IMR-90 (cell line): Measurements from ENCODE around the gene RADIL. TPM values are rescaled to one million over a fixed set of nuclear protein-coding genes. Genes with fewer than 3 reads are reported as not detected.

ENCODE experiments used
- ATAC-seq: fragments of 200-7000 bp; cut with Tn5 transposase; 2 replicates; pipeline ENCODE4 v1.9.1; 2020; ENCODE audit warnings: low read depth, mild to moderate bottlenecking, moderate library complexity
- BruUV-seq: library from RNA; stranded (reverse); fragments of 400-500 nt; replicated peaks from 2 replicates; lab custom pipeline; 2021; lab: Mats Ljungman, UMichigan
- CTCF ChIA-PET: fragments of 300-600 bp; formaldehyde crosslinking; extraction: SDS; loops from one replicate; lab custom pipeline; 2021; ENCODE audit warnings: antibody characterized with exemption; lab: Yijun Ruan, JAX
- POLR2A ChIA-PET: fragments of 300-600 bp; sonication (Branson Sonifier 250); formaldehyde crosslinking; loops from one replicate; lab custom pipeline; 2022; ENCODE audit warnings: antibody characterized with exemption; ENCODE audit not compliant: unreplicated experiment; lab: Charles Lee
- DNase-seq: peaks from one replicate; pipeline ENCODE4 v3.0.0; 2013
- H2AFZ ChIP-seq: replicated peaks from 2 replicates; pipeline ENCODE3; 2013; ENCODE audit warnings: low read length, mild to moderate bottlenecking; ENCODE audit not compliant: poor library complexity
- H2AK5ac ChIP-seq: 2 replicates; pipeline ENCODE4 v1.6.1; 2013; ENCODE audit warnings: low read depth, low read length, inconsistent platforms
- H2AK9ac ChIP-seq: replicated peaks from 2 replicates; pipeline ENCODE3; 2013; ENCODE audit warnings: mild to moderate bottlenecking, low read depth, low read length, moderate library complexity; ENCODE audit not compliant: poor library complexity
- H2BK120ac ChIP-seq: 2 replicates; pipeline ENCODE4 v1.6.1; 2013; ENCODE audit warnings: low read depth, low read length, inconsistent platforms
- H2BK15ac ChIP-seq: 3 replicates; pipeline ENCODE4 v1.6.1; 2013; ENCODE audit warnings: low read depth, low read length, inconsistent platforms
- H2BK20ac ChIP-seq: 2 replicates; pipeline ENCODE4 v1.6.1; 2013; ENCODE audit warnings: low read depth, mild to moderate bottlenecking, inconsistent platforms, low read length, moderate library complexity
- H2BK5ac ChIP-seq: 2 replicates; pipeline ENCODE4 v1.6.1; 2013; ENCODE audit warnings: mild to moderate bottlenecking, low read depth, low read length, inconsistent platforms; ENCODE audit not compliant: poor library complexity, severe bottlenecking
- H3K14ac ChIP-seq: replicated peaks from 2 replicates; pipeline ENCODE4 v1.6.1; 2013; ENCODE audit warnings: low read depth, low read length, inconsistent platforms
- H3K18ac ChIP-seq: 2 replicates; pipeline ENCODE4 v1.6.1; 2013; ENCODE audit warnings: low read depth, low read length, control low read depth
- H3K23ac ChIP-seq: 2 replicates; pipeline ENCODE4 v1.6.1; 2013; ENCODE audit warnings: low read depth, low read length, inconsistent platforms
- H3K27ac ChIP-seq: 2 replicates; pipeline ENCODE4 v1.5.1; 2013; ENCODE audit warnings: mild to moderate bottlenecking, control low read depth, low read length; ENCODE audit not compliant: insufficient read depth
- H3K27me3 ChIP-seq: 2 replicates; pipeline ENCODE4 v1.6.1; 2013; ENCODE audit warnings: low read length; ENCODE audit not compliant: control insufficient read depth, insufficient read depth
- H3K36me3 ChIP-seq: 2 replicates; pipeline ENCODE4 v1.6.1; 2013; ENCODE audit warnings: low read length, mixed read lengths; ENCODE audit not compliant: control insufficient read depth, insufficient read depth
- H3K4ac ChIP-seq: 2 replicates; pipeline ENCODE4 v1.6.1; 2013; ENCODE audit warnings: low read depth, low read length, inconsistent platforms
- H3K4me1 ChIP-seq: 2 replicates; pipeline ENCODE4 v1.6.1; 2013; ENCODE audit warnings: low read length, mixed read lengths; ENCODE audit not compliant: control insufficient read depth, insufficient read depth
- H3K4me2 ChIP-seq: 2 replicates; pipeline ENCODE4 v1.6.1; 2013; ENCODE audit warnings: low read depth, mild to moderate bottlenecking, control low read depth, low read length, moderate library complexity
- H3K4me3 ChIP-seq: 2 replicates; pipeline ENCODE4 v1.5.1; 2013; ENCODE audit warnings: low read depth, mild to moderate bottlenecking, control low read depth, low read length, moderate library complexity; ENCODE audit not compliant: insufficient read depth
- H3K56ac ChIP-seq: 2 replicates; pipeline ENCODE4 v1.6.1; 2013; ENCODE audit warnings: low read length, inconsistent platforms; ENCODE audit not compliant: insufficient read depth; ENCODE audit errors: extremely low read depth
- H3K79me1 ChIP-seq, 2 experiments: 2 replicates each; pipeline ENCODE4 v1.6.1; 2013; ENCODE audit warnings: low read length in 2 of 2, inconsistent platforms in 1 of 2, low read depth in 1 of 2
- H3K9ac ChIP-seq: 2 replicates; pipeline ENCODE4 v1.6.1; 2013; ENCODE audit warnings: low read depth, low read length, control low read depth
- H3K9me1 ChIP-seq: 2 replicates; pipeline ENCODE4 v1.6.1; 2013; ENCODE audit warnings: low read length, inconsistent platforms; ENCODE audit not compliant: insufficient read depth
- H3K9me3 ChIP-seq: 2 replicates; pipeline ENCODE4 v1.6.1; 2013; ENCODE audit warnings: low read length; ENCODE audit not compliant: control insufficient read depth, insufficient read depth
- H4K20me1 ChIP-seq: 2 replicates; pipeline ENCODE4 v1.6.1; 2013; ENCODE audit warnings: low read length, inconsistent platforms; ENCODE audit not compliant: insufficient read depth
- H4K5ac ChIP-seq: 2 replicates; pipeline ENCODE4 v1.6.1; 2013; ENCODE audit warnings: mild to moderate bottlenecking, low read depth, low read length, control low read depth
- H4K8ac ChIP-seq, 2 experiments: 2 replicates each; pipeline ENCODE4 v1.6.1; 2013; ENCODE audit warnings: low read depth in 2 of 2, low read length in 2 of 2, control low read depth in 1 of 2, inconsistent platforms in 1 of 2
- H4K91ac ChIP-seq: 2 replicates; pipeline ENCODE4 v1.6.1; 2013; ENCODE audit warnings: low read depth, low read length, inconsistent platforms; ENCODE audit not compliant: insufficient read depth
- BHLHE40 ChIP-seq: fragments of 150-350 bp; IDR thresholded peaks from 2 replicates; pipeline ENCODE4 v1.6.1; 2016; ENCODE audit warnings: mild to moderate bottlenecking, low read depth, low read length
- CHD1 ChIP-seq: IDR thresholded peaks from 2 replicates; pipeline ENCODE4 v1.6.1; 2012; ENCODE audit warnings: low read depth, low read length, improper control_type of control experiment
- FOS ChIP-seq: fragments of 150-350 bp; IDR thresholded peaks from 2 replicates; pipeline ENCODE4 v1.6.1; 2016; ENCODE audit warnings: low read depth, low read length
- MAZ ChIP-seq: IDR thresholded peaks from 2 replicates; pipeline ENCODE4 v1.6.1; 2012; ENCODE audit warnings: low read depth, mild to moderate bottlenecking, low read length, improper control_type of control experiment, moderate library complexity, borderline replicate concordance
- MXI1 ChIP-seq: IDR thresholded peaks from 2 replicates; pipeline ENCODE4 v1.6.1; 2012; ENCODE audit warnings: low read depth, mild to moderate bottlenecking, low read length, moderate library complexity, borderline replicate concordance
- NFE2L2 ChIP-seq: fragments of 150-350 bp; IDR thresholded peaks from 2 replicates; pipeline ENCODE4 v1.6.1; 2016; ENCODE audit warnings: low read depth, mild to moderate bottlenecking, low read length
- POLR2A ChIP-seq: IDR thresholded peaks from 2 replicates; pipeline ENCODE4 v1.6.1; 2012; ENCODE audit warnings: mild to moderate bottlenecking, low read depth, low read length
- RCOR1 ChIP-seq: IDR thresholded peaks from 2 replicates; pipeline ENCODE4 v1.6.1; 2012; ENCODE audit warnings: mild to moderate bottlenecking, low read length, improper control_type of control experiment; ENCODE audit not compliant: insufficient replicate concordance
- RFX5 ChIP-seq: IDR thresholded peaks from 2 replicates; pipeline ENCODE4 v1.8.0; 2012; ENCODE audit warnings: low read depth, mild to moderate bottlenecking, low read length, moderate library complexity
- WGBS, 2 experiments: methylation state at CpG; one replicate each; pipeline versions ENCODE4 v1.1.5 to v1.1.7; 2013; ENCODE audit warnings: missing lambda C conversion rate in 2 of 2; ENCODE audit not compliant: insufficient read length in 1 of 2; ENCODE audit errors: extremely low coverage in 2 of 2; 5-methylcytosine and 5-hydroxymethylcytosine counted together
- dilution Hi-C: fragments of 300-500 bp; cut with HindIII; formaldehyde crosslinking; loops from one replicate; pipeline ENCODE4 v1.14.3; 2018; ENCODE audit warnings: low sequenced_read_pairs; ENCODE audit not compliant: unreplicated experiment
- in situ Hi-C: fragments of 300-500 bp; cut with MboI; formaldehyde crosslinking; loops from 3 replicates; pipeline ENCODE4 v1.14.3; 2019; ENCODE audit warnings: low sequenced_read_pairs, inconsistent platforms, mixed read lengths
- intact Hi-C: fragments of 100-400 bp; cut with micrococcal nuclease; formaldehyde crosslinking; loops from 2 replicates; pipeline ENCODE4 v1.10.0; 2022
- polyA plus RNA-seq, 3 experiments: library from polyadenylated mRNA; depleted of rRNA; stranded (reverse); fragments of >200 nt; gene quantifications; 2 replicates each; pipeline ENCODE4 v1.2.3, GENCODE V29; 2012; ENCODE audit warnings: low replicate concordance in 1 of 3
- total RNA-seq: library from RNA; depleted of rRNA; stranded (reverse); fragments of >200 nt; gene quantifications from 2 replicates; pipeline ENCODE4 v1.2.3, GENCODE V29; 2012
- TF ChIP-seq, protein P1 (sequence below): fragments of 150-350 bp; IDR thresholded peaks from 2 replicates; pipeline ENCODE4 v1.6.1; 2016; ENCODE audit warnings: low read depth, mild to moderate bottlenecking, low read length, moderate library complexity, borderline replicate concordance
- TF ChIP-seq, protein P2 (sequence below): fragments of 150-350 bp; IDR thresholded peaks from 2 replicates; pipeline ENCODE4 v1.6.1; 2017; ENCODE audit warnings: mild to moderate bottlenecking, antibody characterized with exemption, low read length, low read depth

Gene RADIL
- total and polyA plus RNA-seq, 2 of the 4 experiments (the other 2 are of a cell fraction) = 0.18 to 0.48 TPM

DNA sequence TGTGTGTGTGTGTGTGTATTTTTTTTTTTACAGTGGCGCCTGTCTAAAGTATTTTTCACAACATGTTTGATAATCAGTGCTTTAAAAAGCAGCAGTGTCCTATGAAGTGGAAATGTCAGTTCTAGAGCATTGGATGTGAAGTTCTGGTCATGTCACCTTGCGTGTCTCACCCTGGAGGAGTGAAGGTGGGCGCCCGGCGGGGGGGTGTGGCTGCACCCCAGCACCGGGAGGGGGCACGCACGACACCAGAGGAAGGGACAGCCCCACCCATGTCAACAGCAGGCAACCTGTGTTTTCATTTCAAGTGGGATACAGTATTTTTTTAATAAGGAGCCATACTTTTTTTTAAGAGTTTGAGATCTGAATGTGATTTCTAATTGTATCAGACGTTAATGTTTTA is 112.6 kb downstream of the RADIL start:
- H2BK15ac ChIP-seq = no peak overlapping the region
- CTCF ChIA-PET = no interaction called here
- peaks cover 16 to 54% of the 10 kb centered on the region in 2 experiments for H3K79me1 ChIP-seq
- H2AK9ac ChIP-seq = no peak overlapping the region
- no peak overlapping the region for H2BK20ac ChIP-seq
- H3K23ac ChIP-seq = no peak overlapping the region
- no peaks in the 10 kb centered on the region for H3K27me3 ChIP-seq
- DNase-seq (no peak), ATAC-seq (no peak)
- no peak overlapping the region for H2BK5ac ChIP-seq
- H3K4me2 ChIP-seq = no peak overlapping the region
- no peak overlapping the region for H3K14ac ChIP-seq
- no peak overlapping the region for H3K9ac ChIP-seq
- H3K56ac ChIP-seq = no peak overlapping the region
- H2AK5ac ChIP-seq = no peak overlapping the region
- no peak overlapping the region for H3K4ac ChIP-seq
- no peak overlapping the region for H4K5ac ChIP-seq
- H4K8ac ChIP-seq = no peak overlapping the region
- H4K91ac ChIP-seq = no peak overlapping the region
- H4K20me1 ChIP-seq = peaks cover 4% of the 10 kb centered on the region
- no peaks in the 10 kb centered on the region; the same call in 1 of the 2 replicates for H3K4me1 ChIP-seq
- H3K9me1 ChIP-seq = peaks cover 10% of the 10 kb centered on the region; the same call in 1 of the 2 replicates
- POLR2A ChIA-PET = no interaction called here
- no TSS peak for BruUV-seq
- dilution Hi-C loops = no loop called here
- TF ChIP-seq CHD1 (no peak), POLR2A (no peak), RFX5 (no peak), MAZ (no peak), RCOR1 (no peak), MXI1 (no peak), NFE2L2 (no peak), BHLHE40 (no peak), FOS (no peak)
- TF ChIP-seq, protein P1, sequence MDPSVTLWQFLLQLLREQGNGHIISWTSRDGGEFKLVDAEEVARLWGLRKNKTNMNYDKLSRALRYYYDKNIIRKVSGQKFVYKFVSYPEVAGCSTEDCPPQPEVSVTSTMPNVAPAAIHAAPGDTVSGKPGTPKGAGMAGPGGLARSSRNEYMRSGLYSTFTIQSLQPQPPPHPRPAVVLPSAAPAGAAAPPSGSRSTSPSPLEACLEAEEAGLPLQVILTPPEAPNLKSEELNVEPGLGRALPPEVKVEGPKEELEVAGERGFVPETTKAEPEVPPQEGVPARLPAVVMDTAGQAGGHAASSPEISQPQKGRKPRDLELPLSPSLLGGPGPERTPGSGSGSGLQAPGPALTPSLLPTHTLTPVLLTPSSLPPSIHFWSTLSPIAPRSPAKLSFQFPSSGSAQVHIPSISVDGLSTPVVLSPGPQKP = no peak
- TF ChIP-seq, protein P2, sequence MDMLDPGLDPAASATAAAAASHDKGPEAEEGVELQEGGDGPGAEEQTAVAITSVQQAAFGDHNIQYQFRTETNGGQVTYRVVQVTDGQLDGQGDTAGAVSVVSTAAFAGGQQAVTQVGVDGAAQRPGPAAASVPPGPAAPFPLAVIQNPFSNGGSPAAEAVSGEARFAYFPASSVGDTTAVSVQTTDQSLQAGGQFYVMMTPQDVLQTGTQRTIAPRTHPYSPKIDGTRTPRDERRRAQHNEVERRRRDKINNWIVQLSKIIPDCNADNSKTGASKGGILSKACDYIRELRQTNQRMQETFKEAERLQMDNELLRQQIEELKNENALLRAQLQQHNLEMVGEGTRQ = no peak
- no peak overlapping the region for H3K18ac ChIP-seq
- in situ Hi-C loops = loop anchor here (25.0 kb wide), 1 partner anchor 1909 kb away; no protein-coding TSS in a partner anchor
- intact Hi-C loops = loop anchor here (10.0 kb wide), 1 partner anchor 156 kb away; no protein-coding TSS in a partner anchor
- no peak overlapping the region for H2BK120ac ChIP-seq
- H3K4me3 ChIP-seq = no peak overlapping the region
- H3K9me3 ChIP-seq = no peaks in the 10 kb centered on the region
- no peak overlapping the region for H2AFZ ChIP-seq
- no peak overlapping the region for H3K27ac ChIP-seq
- no CpG with 5 or more reads among the region's 9 CpGs for WGBS, 2 experiments
- peaks cover 23% of the 10 kb centered on the region for H3K36me3 ChIP-seq
